HG03432 (cell line): Measurements from ENCODE around the gene LONRF2.
"Not testable (repeated sequence)": the region's sequence is repeated elsewhere in the genome, so short reads cannot be mapped to it uniquely, and the experiment has no call there.

Experiments
- ATAC-seq: cut with Tn5 transposase; IDR thresholded peaks from one replicate; pipeline ENCODE4 v1.9.1; 2021; ENCODE audit warnings: mild to moderate bottlenecking, moderate library complexity; ENCODE audit not compliant: unreplicated experiment

Gene LONRF2

DNA sequence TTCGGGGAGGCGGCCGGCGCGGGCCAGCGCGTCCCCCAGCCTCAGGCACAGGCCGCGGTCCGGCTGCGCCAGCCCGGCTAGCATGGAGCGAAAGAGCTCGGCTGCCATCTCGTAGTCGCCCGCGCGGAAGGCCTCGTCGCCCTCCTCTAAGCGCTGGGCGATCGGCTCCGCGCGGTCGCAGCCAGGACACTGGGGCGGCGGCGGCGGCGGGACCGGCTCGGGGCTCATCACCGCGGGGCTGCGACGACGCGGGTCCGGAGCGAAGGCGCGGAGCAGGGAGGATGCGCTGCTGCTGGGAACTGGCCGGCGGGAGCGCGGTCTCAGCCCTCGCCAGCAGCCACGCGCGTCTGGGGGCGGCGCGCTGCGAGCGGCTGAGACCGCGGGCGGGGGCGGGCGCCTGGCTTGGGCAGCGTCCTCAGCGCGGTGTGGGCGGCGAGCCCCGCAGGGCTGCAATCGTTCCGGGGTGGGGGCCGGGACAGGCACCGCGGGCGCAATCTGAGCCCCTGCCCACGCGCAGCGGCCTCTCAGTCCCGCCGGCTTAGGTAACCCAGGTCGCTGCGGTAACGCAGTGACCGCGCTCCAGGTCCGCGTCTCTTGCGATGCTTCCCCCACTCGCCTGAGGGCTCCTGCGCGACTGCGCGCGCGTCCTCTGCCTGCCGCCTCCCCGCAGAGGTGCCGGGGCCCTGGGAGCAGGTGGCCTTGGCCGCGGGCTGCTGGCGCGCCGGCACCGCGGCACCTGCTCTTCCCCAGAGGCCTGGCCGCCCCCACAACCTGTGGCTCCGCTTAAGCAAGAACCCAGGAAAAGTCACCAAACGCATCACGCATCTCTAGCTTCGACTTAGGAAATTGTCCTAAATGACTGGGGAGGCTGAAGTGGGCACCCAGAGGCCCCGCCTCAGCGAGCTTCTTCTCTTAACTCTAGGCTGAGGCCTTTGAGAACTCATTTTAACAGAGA, at the start of gene LONRF2:
LONRF2 (minus strand) TSS at position 636 of the 955 bp plus-strand sequence; CDS start at position 228, 408 bp downstream.
- no peak for ATAC-seq

DNA sequence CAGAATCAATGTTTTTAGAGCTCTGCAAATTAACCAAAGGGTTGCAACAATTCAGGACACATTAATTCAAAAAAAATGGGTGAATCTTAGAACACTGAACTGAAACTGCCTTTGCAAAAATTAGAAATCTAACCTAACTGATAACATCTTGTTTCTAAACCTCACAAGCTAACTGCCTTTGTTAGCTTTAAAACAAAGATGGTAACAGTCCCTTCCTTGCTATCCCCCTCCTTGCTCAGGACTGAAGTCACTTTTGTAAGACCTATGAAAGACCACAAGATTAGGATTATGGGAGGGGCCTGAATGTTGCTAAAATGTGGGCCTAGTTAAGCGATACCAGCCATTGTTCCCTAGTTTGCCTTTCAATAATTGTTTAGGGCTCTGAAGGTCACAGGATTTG, 44.9 kb upstream of the LONRF2 start:
- ATAC-seq: no peak

DNA sequence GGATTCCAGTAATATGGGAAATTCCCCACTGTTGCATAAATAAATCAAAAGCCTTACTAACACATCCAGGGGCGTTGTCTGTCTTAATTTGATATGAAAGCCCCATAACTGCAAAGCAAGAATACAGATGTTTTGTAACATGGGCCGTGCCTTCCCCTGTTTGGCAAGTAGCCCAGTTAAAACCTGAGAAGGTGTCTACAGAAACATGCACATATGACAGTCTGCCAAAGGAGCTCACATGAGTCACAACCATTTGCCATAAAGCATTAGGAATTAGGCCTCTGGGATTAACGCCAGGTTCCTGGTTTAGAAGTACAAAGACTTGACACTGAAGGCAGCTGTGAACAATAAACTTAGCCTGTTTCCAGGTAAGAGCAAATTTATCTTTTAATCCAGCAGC, 43.1 kb upstream of the LONRF2 start:
- no peak for ATAC-seq

DNA sequence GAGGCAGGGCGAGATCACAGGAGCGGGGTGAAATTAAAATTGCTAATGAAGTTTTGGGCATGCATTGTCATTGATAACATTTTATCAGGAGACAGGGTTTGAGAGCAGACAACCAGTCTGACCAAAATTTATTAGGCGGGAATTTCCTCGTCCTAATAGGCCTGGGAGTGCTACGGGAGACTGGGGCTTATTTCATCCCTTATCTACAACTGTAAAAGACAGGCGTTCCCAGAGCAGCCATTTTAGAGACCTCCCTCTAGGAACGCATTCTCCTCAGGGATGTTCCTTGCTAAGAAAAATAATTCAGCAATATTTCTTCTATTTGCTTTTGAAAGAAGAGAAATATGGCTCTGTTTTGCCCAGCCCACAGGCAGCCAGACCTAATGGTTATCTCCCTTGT, 40.0 kb upstream of the LONRF2 start:
- ATAC-seq: not testable (repeated sequence)

DNA sequence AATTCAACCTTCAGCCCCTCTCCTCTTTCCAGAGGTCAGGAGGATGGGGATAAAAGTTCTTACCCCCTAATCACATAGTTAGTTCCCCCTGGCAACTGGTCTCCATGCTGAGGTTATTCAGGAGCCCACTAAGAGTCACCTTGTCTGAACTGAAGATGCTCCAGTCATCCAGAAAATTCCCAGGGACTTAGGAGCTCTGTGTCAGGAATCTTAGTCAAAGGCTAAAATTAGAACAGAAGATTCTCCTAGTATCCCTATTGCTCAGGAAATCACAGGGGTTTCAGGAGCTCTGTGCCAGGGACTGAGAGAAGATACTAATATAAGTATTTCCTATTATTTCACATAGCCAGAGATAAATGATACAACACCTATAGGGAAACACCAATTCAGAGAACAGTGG, 37.3 kb upstream of the LONRF2 start:
- ATAC-seq: no peak

DNA sequence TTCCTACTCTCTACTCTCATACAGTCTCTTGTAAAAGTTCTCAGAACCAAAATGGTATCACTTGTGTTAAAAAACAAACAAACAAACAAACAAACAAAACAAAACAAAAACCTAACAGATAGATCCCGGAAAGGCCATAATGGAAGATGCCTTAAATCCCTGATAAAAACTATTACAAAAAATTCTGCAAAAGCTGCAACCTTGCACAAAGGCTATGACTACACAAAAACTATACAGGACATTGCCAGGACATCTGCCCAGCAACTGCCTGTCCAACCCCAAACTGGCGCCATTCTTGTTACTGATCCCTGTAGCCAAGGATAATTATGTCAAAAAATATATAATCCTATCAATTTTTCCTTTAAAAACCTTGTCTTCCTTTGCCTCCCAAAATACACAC, 36.3 kb upstream of the LONRF2 start:
- no peak for ATAC-seq

DNA sequence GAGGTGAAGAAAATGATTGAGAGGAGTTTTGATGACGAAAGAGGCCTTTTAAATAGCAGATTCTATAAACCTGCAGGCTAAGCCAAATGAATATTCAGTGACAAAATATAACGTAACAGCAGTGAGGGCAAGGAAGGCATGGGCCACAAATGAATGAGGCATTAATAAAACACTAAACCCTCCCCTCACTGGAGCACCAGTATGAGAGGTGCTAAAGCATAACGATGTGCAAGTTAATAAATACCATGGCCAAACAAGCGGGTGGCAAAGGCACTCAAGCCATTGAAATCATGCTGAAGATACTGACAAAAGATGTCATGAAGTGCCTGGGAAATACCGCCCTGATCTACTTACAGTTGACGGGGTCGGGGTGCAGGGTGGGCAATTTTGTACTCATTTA, 30.2 kb upstream of the LONRF2 start:
- no peak for ATAC-seq

DNA sequence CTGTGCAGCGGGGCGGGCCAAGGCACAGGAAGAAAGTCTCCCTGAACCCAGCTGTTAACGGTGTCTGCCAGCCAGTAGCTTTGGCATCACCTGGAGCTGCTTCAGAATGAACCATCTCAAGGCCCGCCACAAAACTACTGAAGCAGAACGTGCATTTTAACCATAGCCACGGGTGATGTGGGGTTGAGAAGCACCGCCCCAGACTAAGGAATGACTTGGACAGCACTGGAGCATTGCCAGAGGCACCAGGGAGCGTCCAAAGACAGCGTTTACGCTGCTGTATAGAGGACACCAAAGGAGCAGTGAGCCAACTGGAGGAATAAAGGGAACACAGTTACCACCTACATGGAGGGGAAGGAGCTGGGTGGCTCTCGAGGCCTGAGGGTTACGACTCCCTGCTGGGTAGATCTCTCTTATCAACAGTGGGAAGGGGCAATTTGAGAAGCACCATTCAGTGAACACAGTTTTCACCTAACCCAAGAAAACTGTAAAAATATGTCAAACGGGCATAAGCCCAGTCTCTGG, 28.4 kb upstream of the LONRF2 start:
- ATAC-seq: no peak

DNA sequence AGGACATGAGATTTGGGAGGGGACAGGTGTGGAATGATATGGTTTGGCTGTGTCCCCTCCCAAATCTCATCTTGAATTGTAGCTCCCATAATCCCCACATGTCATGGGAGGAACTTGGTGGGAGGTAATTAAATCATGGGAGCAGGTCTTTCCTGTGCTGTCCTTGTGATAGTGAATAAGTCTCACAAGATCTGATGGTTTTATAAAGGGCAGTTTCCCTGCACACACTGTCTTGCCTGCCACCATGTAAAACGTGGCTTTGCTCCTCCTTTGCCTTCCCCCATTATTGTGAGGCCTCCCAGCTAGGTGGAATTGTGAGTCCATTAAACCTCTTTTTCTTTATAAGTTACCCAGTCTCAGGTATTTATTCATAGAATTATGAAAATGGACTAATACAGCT, 22.8 kb upstream of the LONRF2 start:
- ATAC-seq: not testable (repeated sequence)

DNA sequence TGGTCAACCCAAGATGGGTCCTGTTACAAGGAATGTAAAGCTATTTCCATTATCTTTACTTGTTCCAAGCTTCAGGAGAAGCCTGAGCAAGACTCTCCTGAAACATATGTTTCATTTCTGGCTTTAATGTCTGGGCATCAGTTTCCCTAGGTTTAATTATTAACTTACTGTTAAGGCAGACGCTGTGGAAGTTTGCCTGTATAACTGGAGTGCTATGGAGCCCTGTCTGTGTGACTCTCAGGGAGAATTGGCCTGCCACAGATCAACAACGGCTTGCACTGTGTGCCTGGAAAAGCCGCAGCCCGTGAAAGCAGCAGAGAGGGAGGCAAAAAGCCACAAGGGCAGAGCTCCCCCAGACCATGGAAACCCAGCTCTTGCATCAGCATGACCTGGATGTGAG, 22.1 kb upstream of the LONRF2 start:
- no peak for ATAC-seq

DNA sequence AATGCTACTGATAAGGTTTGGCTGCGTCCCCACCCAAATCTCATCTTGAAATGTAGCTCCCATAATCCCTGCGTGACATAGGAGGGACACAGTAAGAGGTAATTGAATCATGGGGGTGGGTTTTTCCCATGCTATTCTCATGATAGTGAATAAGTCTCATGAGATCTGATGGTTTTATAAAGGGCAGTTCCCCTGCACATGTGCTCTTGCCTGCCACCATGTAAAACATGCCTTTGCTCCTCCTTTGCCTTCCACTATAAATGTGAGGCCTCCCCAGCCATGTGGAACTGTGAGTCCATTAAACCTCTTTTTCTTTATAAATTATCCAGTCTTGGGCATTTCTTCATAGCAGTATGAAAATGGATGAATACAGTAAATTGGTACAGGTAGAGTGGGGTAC, 20.2 kb upstream of the LONRF2 start:
- not testable (repeated sequence) for ATAC-seq

DNA sequence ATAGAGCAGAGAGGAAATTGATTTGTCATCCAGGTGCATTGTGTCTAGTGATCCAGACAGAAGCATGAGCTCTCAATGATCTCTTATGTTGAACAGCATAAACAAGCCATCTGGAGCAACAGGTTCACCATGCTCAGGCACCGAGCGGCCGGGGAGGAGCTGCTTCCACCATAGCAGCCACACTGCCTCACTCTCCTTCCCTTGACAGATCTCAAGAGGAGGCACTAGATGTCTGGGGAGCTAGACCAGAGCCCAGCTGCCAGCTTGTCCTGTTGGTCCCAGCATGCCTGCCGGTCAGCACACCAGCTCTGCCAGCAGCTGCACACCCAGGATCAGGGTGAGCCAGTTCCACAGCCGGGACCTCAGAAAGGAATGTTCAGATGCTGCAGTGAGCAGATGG, 17.5 kb upstream of the LONRF2 start:
- ATAC-seq: no peak

DNA sequence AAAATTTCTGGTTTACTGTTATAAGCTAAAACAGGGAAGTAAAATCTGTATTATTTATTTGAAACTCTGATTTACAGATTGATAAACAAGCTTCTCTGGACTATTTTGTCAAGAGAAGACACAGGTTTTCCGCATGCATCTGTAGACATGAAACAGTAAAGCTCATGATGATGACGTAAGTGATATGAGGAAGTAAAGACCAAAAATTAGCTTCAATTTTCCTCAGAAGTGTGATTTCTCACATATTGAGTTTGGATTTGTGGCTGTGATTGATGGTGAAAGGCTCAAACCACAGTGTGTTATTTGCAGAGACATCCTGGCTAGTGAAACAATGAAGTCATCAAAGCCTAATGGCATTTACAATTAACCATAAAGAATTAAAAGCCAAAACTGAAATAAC, 12.6 kb upstream of the LONRF2 start:
- ATAC-seq: no peak

DNA sequence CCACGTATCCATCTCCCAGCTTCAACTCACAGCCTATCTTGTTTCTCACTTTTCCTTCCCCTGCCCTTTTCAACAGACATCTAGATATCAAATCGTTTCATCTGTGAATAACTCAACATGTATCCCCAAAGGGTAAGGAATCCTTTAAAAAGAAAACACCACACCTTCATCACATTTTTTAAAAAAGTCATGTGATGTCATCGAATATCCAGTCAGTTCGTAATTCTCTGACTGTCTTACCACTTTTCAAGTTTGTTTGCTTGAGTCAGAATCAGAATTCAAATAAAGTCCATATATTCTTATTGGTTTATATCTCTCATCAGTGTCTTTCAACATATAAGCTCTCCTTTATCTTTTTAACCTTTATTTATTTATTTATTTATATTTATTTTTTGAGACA, 5.4 kb upstream of the LONRF2 start:
- no peak for ATAC-seq

DNA sequence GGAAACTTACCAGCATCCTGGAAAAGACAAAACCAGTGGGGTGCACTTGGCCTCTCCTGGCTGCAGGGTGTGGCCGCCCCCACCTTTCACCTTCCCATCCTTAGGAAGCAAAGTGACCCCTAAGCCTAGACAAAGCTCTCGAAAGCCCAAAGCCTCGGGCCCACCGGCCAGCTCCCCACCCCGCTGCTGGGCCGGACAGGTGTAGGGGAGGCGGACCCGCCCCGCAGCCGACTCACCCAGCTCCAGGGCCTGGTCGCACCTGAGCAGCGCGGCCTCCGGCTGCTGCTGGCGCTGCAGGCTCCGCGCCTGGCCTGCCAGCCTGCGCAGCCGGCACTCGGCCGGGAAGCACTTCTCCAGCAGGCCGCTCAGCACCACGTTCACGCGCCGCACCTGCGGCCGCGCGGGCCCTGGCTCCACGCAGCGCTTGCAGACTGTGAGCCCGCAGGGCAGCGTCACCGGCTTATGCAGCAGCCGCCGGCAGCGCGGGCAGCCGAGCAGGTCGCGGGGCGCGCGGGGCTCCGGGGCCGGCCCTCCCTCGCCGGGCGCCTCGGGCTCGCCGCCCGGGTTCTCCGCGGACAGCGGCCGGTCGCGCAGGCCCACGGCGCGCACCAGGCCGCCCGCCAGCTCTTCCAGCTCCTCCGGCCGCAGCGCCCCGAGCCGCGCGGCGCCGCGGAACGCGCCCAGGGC, 979 bp downstream of the LONRF2 start:
- ATAC-seq: no peak

DNA sequence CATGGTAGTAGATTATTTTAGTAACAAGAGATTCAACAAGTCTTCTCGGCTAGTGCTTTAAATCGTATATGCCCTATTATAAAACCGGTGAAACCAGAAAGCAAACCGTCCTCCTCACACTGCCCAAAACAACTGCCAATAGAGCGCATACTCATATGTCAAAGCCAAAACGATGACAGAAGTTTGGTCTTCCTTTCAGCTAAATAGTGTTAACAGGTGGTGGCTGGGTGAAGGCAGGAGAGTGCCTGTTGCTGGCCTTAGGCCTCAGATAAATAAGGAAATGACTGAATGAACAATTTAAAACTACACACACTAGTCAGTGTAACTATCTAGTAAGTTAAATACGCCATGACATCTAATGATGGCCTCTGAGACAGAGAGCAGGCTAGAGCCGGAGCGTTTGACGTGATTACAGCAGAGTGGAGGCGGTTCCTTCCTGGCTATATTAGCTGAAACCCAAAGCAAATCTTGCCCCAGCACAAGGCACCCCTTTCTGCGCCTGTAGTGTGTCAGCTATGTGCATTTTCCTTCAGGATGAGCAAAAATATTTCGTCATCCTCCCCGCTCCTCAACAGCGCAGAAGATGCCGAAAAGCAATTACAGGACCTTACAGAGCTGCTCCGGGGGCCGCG, 1.6 kb downstream of the LONRF2 start:
- no peak for ATAC-seq

DNA sequence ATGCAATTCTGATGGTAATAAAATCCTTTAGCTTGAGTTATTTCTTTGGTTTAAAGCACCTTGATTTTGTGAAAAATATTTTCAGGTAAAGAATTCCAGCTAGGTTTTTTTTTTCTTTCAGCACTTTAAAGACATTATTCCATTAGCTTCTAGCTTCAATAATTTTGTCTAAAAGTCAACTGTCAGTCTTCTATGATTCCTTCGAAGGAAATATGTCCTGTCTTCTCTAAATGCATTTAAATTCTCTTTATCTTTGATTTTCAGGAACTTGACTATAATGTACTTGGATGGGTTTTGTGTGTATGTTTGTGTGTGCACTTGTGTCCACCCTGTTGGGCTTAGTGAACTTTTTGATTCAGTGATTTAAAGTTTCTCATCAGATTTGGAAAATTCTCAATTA, 4.7 kb downstream of the LONRF2 start:
- ATAC-seq: no peak

DNA sequence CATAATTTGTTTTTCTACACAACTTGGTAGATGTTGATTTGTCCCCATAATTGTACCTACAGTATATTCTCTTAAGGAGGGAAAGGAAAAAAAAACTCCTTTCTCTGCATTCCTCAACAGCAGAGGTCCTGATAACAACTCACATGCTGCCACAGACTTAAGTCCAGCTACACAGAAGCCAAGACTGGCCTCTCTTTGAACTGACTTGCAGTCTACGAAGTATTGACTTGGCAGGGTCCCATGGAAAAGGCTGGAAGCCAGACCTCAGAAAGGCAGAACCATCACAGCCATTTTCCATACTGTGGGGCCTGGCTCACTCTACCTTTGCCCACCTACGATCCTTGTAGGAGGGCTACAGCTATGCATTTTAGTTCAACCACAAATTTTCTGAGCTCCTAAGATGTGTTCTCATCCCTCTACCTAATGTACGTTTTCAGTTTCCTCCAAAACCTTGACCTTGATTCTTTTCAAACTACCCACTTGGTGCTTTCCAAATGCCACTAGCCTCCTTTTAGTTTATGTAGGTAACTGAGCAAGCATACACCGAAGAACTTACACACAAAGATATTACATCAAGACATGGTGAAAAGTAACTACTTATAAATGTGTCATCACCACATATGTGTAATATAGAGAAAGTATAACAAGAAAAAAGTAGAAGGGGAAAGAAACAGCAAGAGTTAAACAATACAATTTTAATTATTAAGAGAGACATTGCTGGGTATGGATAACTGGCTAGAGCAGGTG, 12.2 kb downstream of the LONRF2 start:
- no peak for ATAC-seq

DNA sequence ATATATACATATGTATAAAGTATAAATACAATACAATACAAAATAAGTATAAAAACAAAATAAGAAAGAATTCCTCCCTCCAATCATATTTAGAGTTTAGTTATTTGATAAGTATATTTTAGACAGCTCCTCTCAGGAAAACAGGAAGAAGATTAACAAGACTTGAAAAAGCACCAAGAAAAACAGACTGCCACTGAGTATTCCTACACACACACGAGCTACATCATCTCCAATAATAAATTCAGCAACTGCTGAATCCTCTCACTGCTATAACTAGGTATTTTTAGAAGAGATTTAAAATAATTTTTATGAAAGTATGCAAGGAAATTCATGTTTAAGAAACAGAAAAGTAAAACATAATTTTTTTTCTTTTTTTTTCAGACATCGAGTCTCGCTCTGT, 13.0 kb downstream of the LONRF2 start:
- no peak for ATAC-seq

DNA sequence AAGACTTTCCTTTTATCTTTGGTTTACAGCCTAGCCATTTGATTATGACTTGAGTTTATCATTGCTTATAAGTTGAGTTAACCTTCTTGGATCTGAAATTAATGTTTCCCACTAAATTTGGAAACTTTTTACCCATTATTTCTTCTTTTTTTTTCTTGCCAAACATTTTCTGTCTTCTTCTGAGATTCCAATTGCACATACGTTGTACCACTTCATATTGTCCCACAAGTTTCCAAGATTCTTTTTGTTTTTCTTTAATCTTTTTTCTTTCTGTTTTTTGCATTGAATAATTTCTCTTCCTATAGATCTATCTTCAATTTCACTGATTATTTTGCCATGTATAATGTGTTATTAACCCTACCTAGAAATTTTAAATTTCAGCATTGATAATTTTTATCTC, 18.6 kb downstream of the LONRF2 start:
- no peak for ATAC-seq

DNA sequence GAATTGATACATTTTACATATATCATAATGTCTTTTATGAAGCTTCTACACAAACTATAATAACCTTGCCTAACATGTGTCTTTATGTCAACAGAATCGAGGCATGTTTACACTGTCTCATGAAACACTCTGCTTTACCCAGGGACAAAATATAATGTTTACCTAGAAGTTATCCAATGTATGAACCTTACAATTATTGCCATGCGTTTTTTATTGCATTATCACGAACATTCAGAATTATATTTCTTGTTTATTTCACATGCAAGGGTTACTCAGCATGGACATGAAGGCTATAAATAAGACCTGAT, 19.8 kb downstream of the LONRF2 start:
- no peak for ATAC-seq
